Liver (tissue), 9 donors: ENCODE measurements around the gene ANO10. TPM values are rescaled to one million over a fixed set of nuclear protein-coding genes. Genes with fewer than 3 reads are reported as not detected.

Experiments
- DNase-seq: peaks from one replicate; pipeline ENCODE4 v3.0.0-alpha.2; 2017; ENCODE audit warnings: low spot score
- H3K27ac ChIP-seq, 2 donors: one replicate each; pipeline ENCODE4 v1.7.0; 2013; ENCODE audit warnings: inconsistent platforms in 2 of 2, low read length in 2 of 2, control low read depth in 1 of 2, low read depth in 1 of 2, mild to moderate bottlenecking in 1 of 2
- H3K27me3 ChIP-seq, 4 donors: one replicate each; pipeline versions ENCODE4 v1.6.1 to v1.7.0; 2013; ENCODE audit warnings: low read length in 3 of 4, inconsistent platforms in 1 of 4, mild to moderate bottlenecking in 1 of 4, moderate library complexity in 1 of 4; ENCODE audit not compliant: control insufficient read depth in 4 of 4, insufficient read depth in 4 of 4
- H3K36me3 ChIP-seq, 4 donors: one replicate each; pipeline versions ENCODE4 v1.6.1 to v1.7.0; 2013; ENCODE audit warnings: low read length in 3 of 4, mild to moderate bottlenecking in 3 of 4, low read depth in 1 of 4, moderate library complexity in 1 of 4; ENCODE audit not compliant: control insufficient read depth in 4 of 4, insufficient read depth in 3 of 4
- H3K4me1 ChIP-seq, 4 donors: one replicate each; pipeline versions ENCODE4 v1.6.1 to v1.7.0; 2013; ENCODE audit warnings: low read length in 3 of 4, mild to moderate bottlenecking in 3 of 4, moderate library complexity in 1 of 4; ENCODE audit not compliant: control insufficient read depth in 4 of 4, insufficient read depth in 4 of 4
- H3K4me3 ChIP-seq, 3 donors: one replicate each; pipeline versions ENCODE4 v1.6.1 to v1.7.0; 2013; ENCODE audit warnings: low read length in 3 of 3, control low read depth in 1 of 3, low read depth in 1 of 3, mild to moderate bottlenecking in 1 of 3
- H3K9ac ChIP-seq, 2 donors: one replicate each; pipeline ENCODE4 v1.7.0; 2013; ENCODE audit warnings: low read length in 2 of 2, mild to moderate bottlenecking in 2 of 2, moderate library complexity in 2 of 2, control low read depth in 1 of 2, low read depth in 1 of 2
- H3K9me3 ChIP-seq, 4 donors: one replicate each; pipeline versions ENCODE4 v1.6.1 to v1.7.0; 2013; ENCODE audit warnings: low read length in 3 of 4; ENCODE audit not compliant: control insufficient read depth in 4 of 4
- EGR1 ChIP-seq, 2 donors: IDR thresholded peaks; 2 replicates each; pipeline ENCODE4 v1.6.1; 2016 to 2018; ENCODE audit warnings: antibody characterized with exemption in 2 of 2, low read depth in 2 of 2
- FOXA2 ChIP-seq: IDR thresholded peaks from 2 replicates; pipeline ENCODE4 v1.6.1; 2016; ENCODE audit warnings: antibody characterized with exemption
- GABPA ChIP-seq, 2 donors: IDR thresholded peaks in 1 of 2; conservative IDR thresholded peaks in 1 of 2; 2 replicates each; pipeline ENCODE4 v1.6.1; 2016; ENCODE audit warnings: antibody characterized with exemption in 2 of 2, mild to moderate bottlenecking in 1 of 2, moderate library complexity in 1 of 2
- HNF4G ChIP-seq: IDR thresholded peaks from 2 replicates; pipeline ENCODE4 v1.6.1; 2016; ENCODE audit warnings: antibody characterized with exemption
- NR2F2 ChIP-seq: IDR thresholded peaks from 2 replicates; pipeline ENCODE4 v1.6.1; 2016; ENCODE audit warnings: antibody characterized with exemption
- RAD21 ChIP-seq, 2 donors: IDR thresholded peaks; 2 replicates each; pipeline ENCODE4 v1.6.1; 2016; ENCODE audit warnings: antibody characterized with exemption in 2 of 2, mild to moderate bottlenecking in 2 of 2
- RXRA ChIP-seq, 2 donors: IDR thresholded peaks; 2 replicates each; pipeline ENCODE4 v1.6.1; 2017 to 2018; ENCODE audit warnings: antibody characterized with exemption in 2 of 2, mild to moderate bottlenecking in 1 of 2
- SP1 ChIP-seq: IDR thresholded peaks from 2 replicates; pipeline ENCODE4 v1.6.1; 2018; ENCODE audit warnings: antibody characterized with exemption, mild to moderate bottlenecking
- TAF1 ChIP-seq: conservative IDR thresholded peaks from 2 replicates; pipeline ENCODE4 v1.6.1; 2016; ENCODE audit warnings: antibody characterized with exemption, mild to moderate bottlenecking
- WGBS: extraction: QIAGEN DNeasy Blood & Tissue Kit; methylation state at CpG from one replicate; pipeline ENCODE4 v1.1.7; 2013; 5-methylcytosine and 5-hydroxymethylcytosine counted together
- polyA plus RNA-seq, 2 donors: library from polyadenylated mRNA; stranded (reverse) in 1 of 2; unstranded in 1 of 2; fragments of 200-250 nt in 1 of 2; fragments of >200 nt in 1 of 2; fragmentation: Nextera tagmentation in 1 of 2; extraction: Ambion mirVana in 1 of 2; gene quantifications; one replicate each; pipeline versions ENCODE4 v1.2.1 to v1.2.3, GENCODE V29; 2013 to 2015
- total RNA-seq, 2 donors: library from RNA; depleted of rRNA; stranded (reverse); fragments of >200 nt; gene quantifications; one replicate each; pipeline ENCODE4 v1.2.3, GENCODE V29; 2014
- TF ChIP-seq, protein P1 (sequence below): fragments of 150-350 bp; IDR thresholded peaks from 2 replicates; pipeline ENCODE4 v1.5.1; 2017; ENCODE audit warnings: improper control_type of control experiment, low read depth, low read length; ENCODE audit not compliant: missing input control
- TF ChIP-seq, protein P2 (sequence below): IDR thresholded peaks from 2 replicates; pipeline ENCODE4 v1.6.1; 2016; ENCODE audit warnings: antibody characterized with exemption, mild to moderate bottlenecking
- TF ChIP-seq, protein P3 (sequence below): IDR thresholded peaks from 2 replicates; pipeline ENCODE4 v1.6.1; 2016; ENCODE audit warnings: antibody characterized with exemption
- TF ChIP-seq, protein P4 (sequence below): IDR thresholded peaks from 2 replicates; pipeline ENCODE4 v1.6.1; 2016; ENCODE audit warnings: antibody characterized with exemption
- donor health status: healthy.
- donor health status: healthy.
- donor health status: healthy.
- donor health status: healthy.
- donor health status: healthy.

The ANO10 gene
- total and polyA plus RNA-seq, 4 donors: 5.6 to 8.7 (median 6.8) TPM

DNA sequence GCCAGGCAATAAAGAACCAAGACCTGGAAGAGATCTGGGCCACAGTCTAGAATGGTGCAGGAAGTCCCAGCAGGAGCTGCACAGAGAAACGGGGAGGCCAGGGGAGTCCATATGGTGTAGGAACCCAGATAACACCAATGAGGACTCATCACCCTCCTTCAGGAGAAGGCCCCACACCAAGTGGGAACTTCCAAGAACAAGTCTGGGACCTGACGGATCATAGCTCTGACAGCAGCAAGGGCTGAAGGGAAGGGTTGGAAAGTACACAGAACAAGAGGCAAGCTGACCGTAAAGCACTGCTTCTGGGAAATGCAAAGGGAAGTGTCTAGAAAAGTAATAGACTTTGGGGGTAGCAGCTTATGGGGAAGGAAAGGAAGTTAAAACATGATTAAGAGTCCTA is 34.5 kb downstream of the ANO10 start:
- TF ChIP-seq RAD21 (IDR thresholded peaks at IDR 0.05) (no peak), NR2F2 (no peak), GABPA (IDR thresholded peaks at IDR 0.05 in 1 of 2, conservative IDR thresholded peaks at IDR 0.05 in 1 of 2) (no peak), RXRA (IDR thresholded peaks at IDR 0.05) (no peak)
- TF ChIP-seq, protein P1, sequence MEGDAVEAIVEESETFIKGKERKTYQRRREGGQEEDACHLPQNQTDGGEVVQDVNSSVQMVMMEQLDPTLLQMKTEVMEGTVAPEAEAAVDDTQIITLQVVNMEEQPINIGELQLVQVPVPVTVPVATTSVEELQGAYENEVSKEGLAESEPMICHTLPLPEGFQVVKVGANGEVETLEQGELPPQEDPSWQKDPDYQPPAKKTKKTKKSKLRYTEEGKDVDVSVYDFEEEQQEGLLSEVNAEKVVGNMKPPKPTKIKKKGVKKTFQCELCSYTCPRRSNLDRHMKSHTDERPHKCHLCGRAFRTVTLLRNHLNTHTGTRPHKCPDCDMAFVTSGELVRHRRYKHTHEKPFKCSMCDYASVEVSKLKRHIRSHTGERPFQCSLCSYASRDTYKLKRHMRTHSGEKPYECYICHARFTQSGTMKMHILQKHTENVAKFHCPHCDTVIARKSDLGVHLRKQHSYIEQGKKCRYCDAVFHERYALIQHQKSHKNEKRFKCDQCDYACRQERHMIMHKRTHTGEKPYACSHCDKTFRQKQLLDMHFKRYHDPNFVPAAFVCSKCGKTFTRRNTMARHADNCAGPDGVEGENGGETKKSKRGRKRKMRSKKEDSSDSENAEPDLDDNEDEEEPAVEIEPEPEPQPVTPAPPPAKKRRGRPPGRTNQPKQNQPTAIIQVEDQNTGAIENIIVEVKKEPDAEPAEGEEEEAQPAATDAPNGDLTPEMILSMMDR: no peak
- TF ChIP-seq, protein P2, sequence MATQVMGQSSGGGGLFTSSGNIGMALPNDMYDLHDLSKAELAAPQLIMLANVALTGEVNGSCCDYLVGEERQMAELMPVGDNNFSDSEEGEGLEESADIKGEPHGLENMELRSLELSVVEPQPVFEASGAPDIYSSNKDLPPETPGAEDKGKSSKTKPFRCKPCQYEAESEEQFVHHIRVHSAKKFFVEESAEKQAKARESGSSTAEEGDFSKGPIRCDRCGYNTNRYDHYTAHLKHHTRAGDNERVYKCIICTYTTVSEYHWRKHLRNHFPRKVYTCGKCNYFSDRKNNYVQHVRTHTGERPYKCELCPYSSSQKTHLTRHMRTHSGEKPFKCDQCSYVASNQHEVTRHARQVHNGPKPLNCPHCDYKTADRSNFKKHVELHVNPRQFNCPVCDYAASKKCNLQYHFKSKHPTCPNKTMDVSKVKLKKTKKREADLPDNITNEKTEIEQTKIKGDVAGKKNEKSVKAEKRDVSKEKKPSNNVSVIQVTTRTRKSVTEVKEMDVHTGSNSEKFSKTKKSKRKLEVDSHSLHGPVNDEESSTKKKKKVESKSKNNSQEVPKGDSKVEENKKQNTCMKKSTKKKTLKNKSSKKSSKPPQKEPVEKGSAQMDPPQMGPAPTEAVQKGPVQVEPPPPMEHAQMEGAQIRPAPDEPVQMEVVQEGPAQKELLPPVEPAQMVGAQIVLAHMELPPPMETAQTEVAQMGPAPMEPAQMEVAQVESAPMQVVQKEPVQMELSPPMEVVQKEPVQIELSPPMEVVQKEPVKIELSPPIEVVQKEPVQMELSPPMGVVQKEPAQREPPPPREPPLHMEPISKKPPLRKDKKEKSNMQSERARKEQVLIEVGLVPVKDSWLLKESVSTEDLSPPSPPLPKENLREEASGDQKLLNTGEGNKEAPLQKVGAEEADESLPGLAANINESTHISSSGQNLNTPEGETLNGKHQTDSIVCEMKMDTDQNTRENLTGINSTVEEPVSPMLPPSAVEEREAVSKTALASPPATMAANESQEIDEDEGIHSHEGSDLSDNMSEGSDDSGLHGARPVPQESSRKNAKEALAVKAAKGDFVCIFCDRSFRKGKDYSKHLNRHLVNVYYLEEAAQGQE: no peak
- no peak overlapping the region for H3K4me3 ChIP-seq
- 96% methylated on average over 3 of the region's 3 CpGs for WGBS
- H3K4me1 ChIP-seq: no peaks in the 10 kb centered on the region
- H3K36me3 ChIP-seq: peaks cover 0 to 3% (median 0%) of the 10 kb centered on the region in 4 donors
- H3K9me3 ChIP-seq: no peaks in the 10 kb centered on the region
- no peak overlapping the region for H3K9ac ChIP-seq
- no peak overlapping the region for H3K27ac ChIP-seq
- no peaks in the 10 kb centered on the region for H3K27me3 ChIP-seq
- DNase-seq: no peak

DNA sequence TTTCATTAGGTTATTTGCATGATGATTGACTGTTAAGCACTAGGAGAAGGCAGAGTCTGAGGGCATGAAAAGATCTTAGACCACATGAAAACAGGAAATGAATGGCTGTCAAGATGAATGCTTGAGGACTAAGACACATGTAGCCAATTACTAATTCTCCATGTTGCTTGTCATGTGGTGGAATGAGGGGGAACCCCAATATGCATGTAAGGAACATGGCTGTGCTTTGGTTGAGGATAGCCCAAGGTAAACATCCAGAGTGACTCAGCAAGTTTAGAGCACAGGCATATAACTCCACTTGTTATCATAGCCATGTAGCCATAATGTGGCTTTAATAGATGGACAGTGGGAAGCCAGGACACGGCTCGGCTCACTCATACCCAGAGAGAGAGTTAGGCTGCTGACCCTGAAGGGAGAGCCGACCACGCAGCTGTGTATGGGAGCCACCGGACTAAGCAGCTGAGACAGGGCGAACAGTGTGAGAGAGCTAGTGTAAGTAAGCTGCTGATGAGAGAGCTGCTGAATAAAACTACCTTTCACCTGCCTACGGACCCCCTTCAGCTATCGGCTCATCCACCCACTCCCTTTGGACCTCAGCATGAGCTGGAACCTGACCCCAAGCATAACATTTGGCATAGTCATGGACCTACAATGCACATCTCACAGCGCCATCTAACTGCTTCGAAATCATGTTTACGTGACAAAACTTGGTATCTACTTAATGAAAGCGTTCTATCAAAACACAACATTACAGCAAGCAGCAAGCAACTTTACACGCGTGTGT is 37.6 kb downstream of the ANO10 start:
- H3K4me1 ChIP-seq: no peaks in the 10 kb centered on the region
- 98% methylated on average over 14 of the region's 14 CpGs for WGBS
- DNase-seq: no peak

More for the DNA sequence above, 37.6 kb downstream of the ANO10 start:
- Histone ChIP-seq H3K4me3 (no peak overlapping the region), H3K27me3 (no peaks in the 10 kb centered on the region), H3K36me3 (no peaks in the 10 kb centered on the region), H3K9ac (no peak overlapping the region), H3K27ac (no peak overlapping the region), H3K9me3 (no peaks in the 10 kb centered on the region)
- TF ChIP-seq TAF1: no peak
- no peak for TF ChIP-seq HNF4G
- TF ChIP-seq SP1: no peak
- no peak for TF ChIP-seq RAD21 (IDR thresholded peaks at IDR 0.05)
- TF ChIP-seq FOXA2: no peak
- TF ChIP-seq EGR1 (IDR thresholded peaks at IDR 0.05; ENCODE audit: low read depth in 2 of 2): no peak
- TF ChIP-seq, protein P3, sequence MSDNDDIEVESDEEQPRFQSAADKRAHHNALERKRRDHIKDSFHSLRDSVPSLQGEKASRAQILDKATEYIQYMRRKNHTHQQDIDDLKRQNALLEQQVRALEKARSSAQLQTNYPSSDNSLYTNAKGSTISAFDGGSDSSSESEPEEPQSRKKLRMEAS: no peak
- TF ChIP-seq, protein P4, sequence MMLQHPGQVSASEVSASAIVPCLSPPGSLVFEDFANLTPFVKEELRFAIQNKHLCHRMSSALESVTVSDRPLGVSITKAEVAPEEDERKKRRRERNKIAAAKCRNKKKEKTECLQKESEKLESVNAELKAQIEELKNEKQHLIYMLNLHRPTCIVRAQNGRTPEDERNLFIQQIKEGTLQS: no peak
- TF ChIP-seq, protein P1: no peak
